Activated naive CD4-positive, alpha-beta T cell treated with anti-CD3 and anti-CD28 coated beads, Interleukin-2, amount 50 U/mL, for 72 hours (primary cell): ENCODE results near the gene EGFR. TPM values are rescaled to one million over a fixed set of nuclear protein-coding genes. Genes with fewer than 3 reads are reported as not detected.

Experiments used
- ATAC-seq, 2 donors: fragments of 150-1000 bp; cut with Tn5 transposase; 2 replicates each; pipeline ENCODE4 v1.10.0; 2021; ENCODE audit warnings: mild to moderate bottlenecking in 2 of 2, moderate library complexity in 2 of 2
- DNase-seq, 2 donors: peaks; one replicate each; pipeline ENCODE4 v3.0.0; 2021 to 2022; ENCODE audit warnings: low spot score in 2 of 2
- H3K27ac Mint-ChIP-seq, 2 donors: one replicate each; pipeline ENCODE4 v1.8.0; 2022; ENCODE audit warnings: mild to moderate bottlenecking in 2 of 2, mixed read lengths in 2 of 2
- H3K36me3 Mint-ChIP-seq, 2 donors: one replicate each; pipeline ENCODE4 v1.8.0; 2022; ENCODE audit warnings: mixed read lengths in 2 of 2
- H3K9me3 Mint-ChIP-seq, 2 donors: one replicate each; pipeline ENCODE4 v1.8.0; 2022; ENCODE audit warnings: mixed read lengths in 2 of 2
- total RNA-seq, 2 donors: library from RNA; stranded (reverse); gene quantifications; one replicate each; pipeline ENCODE4 v1.2.3, GENCODE V29; 2022

Gene EGFR
- total RNA-seq, 2 donors from 2014 or later, result not detected

- Mint-ChIP-seq H3K9me3 (no peaks in the 10 kb centered on the region), H3K36me3 (no peaks in the 10 kb centered on the region), H3K27ac (no peak overlapping the region)
- no peak for ATAC-seq
- no peak for DNase-seq
Observed at GRCh38 chr7:55065079-55065478, 46.3 kb downstream of the EGFR start.

- DNase-seq, result no peak
- H3K27ac Mint-ChIP-seq, result no peak overlapping the region
- peak in 1 of 2 donors; percentile 68 for ATAC-seq
- H3K36me3 Mint-ChIP-seq, result no peaks in the 10 kb centered on the region
- no peaks in the 10 kb centered on the region for H3K9me3 Mint-ChIP-seq
Observed at GRCh38 chr7:55065511-55066229, 46.9 kb downstream of the EGFR start.

- no peaks in the 10 kb centered on the region for H3K36me3 Mint-ChIP-seq
- DNase-seq, result no peak
- no peak for ATAC-seq
- no peak overlapping the region for H3K27ac Mint-ChIP-seq
- no peaks in the 10 kb centered on the region for H3K9me3 Mint-ChIP-seq
Observed at GRCh38 chr7:55066524-55066923, 47.7 kb downstream of the EGFR start.

GRCh38 chr7:55066938-55067337 lies 48.1 kb downstream of the EGFR start:
- no peaks in the 10 kb centered on the region for H3K9me3 Mint-ChIP-seq
- H3K36me3 Mint-ChIP-seq, result no peaks in the 10 kb centered on the region
- H3K27ac Mint-ChIP-seq, result no peak overlapping the region
- ATAC-seq (no peak), DNase-seq (no peak)

GRCh38 chr7:55067748-55068147 lies 48.9 kb downstream of the EGFR start:
- Mint-ChIP-seq H3K9me3 (no peaks in the 10 kb centered on the region), H3K36me3 (no peaks in the 10 kb centered on the region)

GRCh38 chr7:55069271-55069792 lies 50.5 kb downstream of the EGFR start:
- Mint-ChIP-seq H3K27ac (no peak overlapping the region), H3K9me3 (no peaks in the 10 kb centered on the region), H3K36me3 (no peaks in the 10 kb centered on the region)
- DNase-seq, result no peak
- no peak for ATAC-seq

More at GRCh38 chr7:55067748-55068147, 48.9 kb downstream of the EGFR start:
- no peak for ATAC-seq
- DNase-seq, result no peak
- H3K27ac Mint-ChIP-seq, result no peak overlapping the region

GRCh38 chr7:55070271-55070743 lies 51.5 kb downstream of the EGFR start:
- ATAC-seq, result no peak
- no peaks in the 10 kb centered on the region for H3K36me3 Mint-ChIP-seq
- no peak overlapping the region for H3K27ac Mint-ChIP-seq
- no peaks in the 10 kb centered on the region for H3K9me3 Mint-ChIP-seq
- no peak for DNase-seq

GRCh38 chr7:55070854-55071253 lies 52.0 kb downstream of the EGFR start:
- H3K9me3 Mint-ChIP-seq, result no peaks in the 10 kb centered on the region
- H3K27ac Mint-ChIP-seq, result no peak overlapping the region
- DNase-seq (no peak), ATAC-seq (no peak)
- H3K36me3 Mint-ChIP-seq, result no peaks in the 10 kb centered on the region

- DNase-seq (no peak), ATAC-seq (no peak)
- Mint-ChIP-seq H3K36me3 (no peaks in the 10 kb centered on the region), H3K27ac (no peak overlapping the region), H3K9me3 (no peaks in the 10 kb centered on the region)
Observed at GRCh38 chr7:55071411-55072175, 52.8 kb downstream of the EGFR start.

- DNase-seq (no peak), ATAC-seq (no peak)
- Mint-ChIP-seq H3K36me3 (no peaks in the 10 kb centered on the region), H3K27ac (no peak overlapping the region), H3K9me3 (no peaks in the 10 kb centered on the region)
Observed at GRCh38 chr7:55072251-55072650, 53.4 kb downstream of the EGFR start.

GRCh38 chr7:55073051-55073511 lies 54.3 kb downstream of the EGFR start:
- peak; percentile 64 to 73 for ATAC-seq

GRCh38 chr7:55073976-55074528 lies 55.2 kb downstream of the EGFR start:
- no peaks in the 10 kb centered on the region for H3K9me3 Mint-ChIP-seq
- DNase-seq (no peak), ATAC-seq (peak in 1 of 2 donors; percentile 73)
- H3K36me3 Mint-ChIP-seq, result no peaks in the 10 kb centered on the region
- peak overlapping the region in 1 of 2 donors; percentile 60 for H3K27ac Mint-ChIP-seq

More at GRCh38 chr7:55073051-55073511, 54.3 kb downstream of the EGFR start:
- DNase-seq, result no peak
- no peaks in the 10 kb centered on the region for H3K36me3 Mint-ChIP-seq
- no peak overlapping the region for H3K27ac Mint-ChIP-seq
- no peaks in the 10 kb centered on the region for H3K9me3 Mint-ChIP-seq

- no peaks in the 10 kb centered on the region for H3K36me3 Mint-ChIP-seq
- ATAC-seq (no peak), DNase-seq (no peak)
- no peak overlapping the region for H3K27ac Mint-ChIP-seq
- H3K9me3 Mint-ChIP-seq, result no peaks in the 10 kb centered on the region
Observed at GRCh38 chr7:55075464-55076021, 56.7 kb downstream of the EGFR start.

- H3K36me3 Mint-ChIP-seq, result no peaks in the 10 kb centered on the region
- no peak overlapping the region for H3K27ac Mint-ChIP-seq
Observed at GRCh38 chr7:55077561-55078410, 59.0 kb downstream of the EGFR start.

GRCh38 chr7:55078465-55079372 lies 59.9 kb downstream of the EGFR start:
- DNase-seq (no peak), ATAC-seq (no peak)
- H3K27ac Mint-ChIP-seq, result no peak overlapping the region
- no peaks in the 10 kb centered on the region for H3K9me3 Mint-ChIP-seq
- no peaks in the 10 kb centered on the region for H3K36me3 Mint-ChIP-seq

More at GRCh38 chr7:55077561-55078410, 59.0 kb downstream of the EGFR start:
- ATAC-seq (no peak), DNase-seq (no peak)
- H3K9me3 Mint-ChIP-seq, result no peaks in the 10 kb centered on the region
